Activated T-helper 1 cell treated with anti-CD3 and anti-CD28 coated beads, Interleukin-12 subunit alpha, Interleukin-12 subunit beta, Interleukin-2, Interleukin-4 antibody, amounts not matched to agents 30 ng/mL and 10 ng/mL and 1 ng/mL, durations not matched to agents 14 hours and 24 hours and 36 hours (primary cell): Measurements from ENCODE around the gene NFX1. TPM values are rescaled to one million over a fixed set of nuclear protein-coding genes. Genes with fewer than 3 reads are reported as not detected.
"Not testable (repeated sequence)": the region's sequence is repeated elsewhere in the genome, so short reads cannot be mapped to it uniquely, and the experiment has no call there.

Experiments used
- DNase-seq: peaks from one replicate; pipeline ENCODE4 v3.0.0; 2021; ENCODE audit warnings: low spot score
- H3K27ac Mint-ChIP-seq: one replicate; pipeline ENCODE4 v1.8.0; 2021; ENCODE audit warnings: mild to moderate bottlenecking, mixed read lengths
- H3K27me3 Mint-ChIP-seq: one replicate; pipeline ENCODE4 v1.8.0; 2022; ENCODE audit warnings: mild to moderate bottlenecking, moderate library complexity, mixed read lengths; ENCODE audit not compliant: insufficient read depth
- H3K36me3 Mint-ChIP-seq: one replicate; pipeline ENCODE4 v1.8.0; 2021; ENCODE audit warnings: low read depth, mixed read lengths
- H3K4me1 Mint-ChIP-seq: one replicate; pipeline ENCODE4 v1.8.0; 2021; ENCODE audit warnings: low read depth, mixed read lengths
- H3K4me3 Mint-ChIP-seq: one replicate; pipeline ENCODE4 v1.8.0; 2021; ENCODE audit warnings: mild to moderate bottlenecking, moderate library complexity, mixed read lengths
- H3K9me3 Mint-ChIP-seq: one replicate; pipeline ENCODE4 v1.8.0; 2021; ENCODE audit warnings: mixed read lengths
- intact Hi-C: fragments of 100-400 bp; cut with micrococcal nuclease; formaldehyde crosslinking; loops from one replicate; pipeline ENCODE4 v1.15.1; 2024
- total RNA-seq: library from RNA; stranded (reverse); gene quantifications from 2 replicates; pipeline ENCODE4 v1.2.3, GENCODE V29; 2022

Gene NFX1
- total RNA-seq, 1 donor from 2014 or later = 37.6 TPM

- Mint-ChIP-seq H3K9me3 (no peaks in the 10 kb centered on the region), H3K36me3 (peaks cover 56% of the 10 kb centered on the region), H3K4me3 (peak overlapping the region; percentile 49), H3K27ac (peak overlapping the region; percentile 89), H3K27me3 (no peaks in the 10 kb centered on the region), H3K4me1 (peaks cover 83% of the 10 kb centered on the region)
- intact Hi-C loops = loop anchor here (1.0 kb wide), 1 partner anchor 11 kb away; no protein-coding TSS in a partner anchor
- no peak for DNase-seq
These were observed 5.3 kb downstream of the NFX1 start for GRCh38 chr9:33295571-33295970.

GRCh38 chr9:33297432-33297831 lies 7.1 kb downstream of the NFX1 start:
- peak overlapping the region; percentile 9 for H3K4me3 Mint-ChIP-seq

GRCh38 chr9:33300546-33300945 lies 10.2 kb downstream of the NFX1 start:
- H3K4me1 Mint-ChIP-seq = peaks cover 40% of the 10 kb centered on the region
- H3K27me3 Mint-ChIP-seq = no peaks in the 10 kb centered on the region
- no peak overlapping the region for H3K4me3 Mint-ChIP-seq
- peaks cover 45% of the 10 kb centered on the region for H3K36me3 Mint-ChIP-seq
- DNase-seq = no peak
- intact Hi-C loops = loop anchor here (10.0 kb wide), 1 partner anchor 1024 kb away; the partner anchor contains the start of genes KIF24 and NUDT2
- peak overlapping the region; percentile 13 for H3K27ac Mint-ChIP-seq
- H3K9me3 Mint-ChIP-seq = no peaks in the 10 kb centered on the region

More at GRCh38 chr9:33297432-33297831, 7.1 kb downstream of the NFX1 start:
- no peaks in the 10 kb centered on the region for H3K27me3 Mint-ChIP-seq
- H3K9me3 Mint-ChIP-seq = no peaks in the 10 kb centered on the region
- peaks cover 68% of the 10 kb centered on the region for H3K4me1 Mint-ChIP-seq
- peaks cover 54% of the 10 kb centered on the region for H3K36me3 Mint-ChIP-seq
- DNase-seq = no peak
- peak overlapping the region; percentile 67 for H3K27ac Mint-ChIP-seq
- intact Hi-C loops = no loop called here

GRCh38 chr9:33304362-33304761 lies 14.0 kb downstream of the NFX1 start:
- intact Hi-C loops = loop anchor here (10.0 kb wide), 1 partner anchor 1020 kb away; the partner anchor contains the start of genes KIF24 and NUDT2
- Mint-ChIP-seq H3K36me3 (peaks cover 25% of the 10 kb centered on the region), H3K27ac (no peak overlapping the region), H3K27me3 (no peaks in the 10 kb centered on the region), H3K4me1 (peaks cover 2% of the 10 kb centered on the region), H3K4me3 (no peak overlapping the region), H3K9me3 (no peaks in the 10 kb centered on the region)
- no peak for DNase-seq

GRCh38 chr9:33306037-33306436 lies 15.7 kb downstream of the NFX1 start:
- Mint-ChIP-seq H3K4me3 (no peak overlapping the region), H3K27me3 (no peaks in the 10 kb centered on the region), H3K36me3 (peaks cover 27% of the 10 kb centered on the region), H3K27ac (no peak overlapping the region), H3K4me1 (peaks cover 9% of the 10 kb centered on the region), H3K9me3 (no peaks in the 10 kb centered on the region)
- intact Hi-C loops = loop anchor here (1.0 to 10.0 kb wide), 7 partner anchors 11 to 1019 kb away; partner anchors contain the start of genes B4GALT1, CHMP5, KIF24 and NFX1
- DNase-seq = peak; percentile 42

- no peak for DNase-seq
- Mint-ChIP-seq H3K36me3 (peaks cover 33% of the 10 kb centered on the region), H3K4me1 (peaks cover 14% of the 10 kb centered on the region), H3K4me3 (peak overlapping the region; percentile 13), H3K27ac (peak overlapping the region; percentile 25), H3K27me3 (no peaks in the 10 kb centered on the region), H3K9me3 (no peaks in the 10 kb centered on the region)
- intact Hi-C loops = loop anchor here (2.0 to 10.0 kb wide), 3 partner anchors 14 to 1018 kb away; partner anchors contain the start of genes B4GALT1, KIF24 and NUDT2
These were observed 16.8 kb downstream of the NFX1 start for GRCh38 chr9:33307067-33307466.

- Mint-ChIP-seq H3K27me3 (no peaks in the 10 kb centered on the region), H3K9me3 (no peaks in the 10 kb centered on the region), H3K4me1 (peaks cover 17% of the 10 kb centered on the region), H3K36me3 (peaks cover 40% of the 10 kb centered on the region), H3K27ac (no peak overlapping the region), H3K4me3 (no peak overlapping the region)
- intact Hi-C loops = loop anchor here (5.0 to 10.0 kb wide), 2 partner anchors 143 to 1015 kb away; partner anchors contain the start of genes B4GALT1, KIF24 and NUDT2
- no peak for DNase-seq
These were observed 19.6 kb downstream of the NFX1 start for GRCh38 chr9:33309903-33310302.

GRCh38 chr9:33310748-33311147 lies 20.4 kb downstream of the NFX1 start:
- no peak overlapping the region for H3K4me3 Mint-ChIP-seq
- intact Hi-C loops = no loop called here
- H3K4me1 Mint-ChIP-seq = peaks cover 17% of the 10 kb centered on the region
- DNase-seq = no peak
- H3K27ac Mint-ChIP-seq = peak overlapping the region; percentile 26
- no peaks in the 10 kb centered on the region for H3K9me3 Mint-ChIP-seq
- H3K36me3 Mint-ChIP-seq = peaks cover 45% of the 10 kb centered on the region
- no peaks in the 10 kb centered on the region for H3K27me3 Mint-ChIP-seq

- Mint-ChIP-seq H3K36me3 (peaks cover 51% of the 10 kb centered on the region), H3K4me3 (no peak overlapping the region), H3K9me3 (no peaks in the 10 kb centered on the region), H3K27me3 (no peaks in the 10 kb centered on the region), H3K4me1 (peaks cover 17% of the 10 kb centered on the region), H3K27ac (peak overlapping the region; percentile 55)
- intact Hi-C loops = no loop called here
- no peak for DNase-seq
These were observed 21.6 kb downstream of the NFX1 start for GRCh38 chr9:33311953-33312352.

- H3K27me3 Mint-ChIP-seq = no peaks in the 10 kb centered on the region
- H3K27ac Mint-ChIP-seq = no peak overlapping the region
- H3K36me3 Mint-ChIP-seq = peaks cover 56% of the 10 kb centered on the region
- intact Hi-C loops = no loop called here
- DNase-seq = no peak
- H3K4me3 Mint-ChIP-seq = no peak overlapping the region
- H3K4me1 Mint-ChIP-seq = peaks cover 15% of the 10 kb centered on the region
- no peaks in the 10 kb centered on the region for H3K9me3 Mint-ChIP-seq
These were observed 25.1 kb downstream of the NFX1 start for GRCh38 chr9:33315371-33315770.

- H3K4me3 Mint-ChIP-seq, H3K27ac Mint-ChIP-seq, intact Hi-C loops, DNase-seq, H3K9me3 Mint-ChIP-seq, H3K27me3 Mint-ChIP-seq: not testable (repeated sequence)
- Mint-ChIP-seq H3K4me1 (peaks cover 15% of the 10 kb centered on the region), H3K36me3 (peaks cover 49% of the 10 kb centered on the region)
These were observed 26.8 kb downstream of the NFX1 start for GRCh38 chr9:33317136-33317535.

- Mint-ChIP-seq H3K27me3 (no peaks in the 10 kb centered on the region), H3K9me3 (no peaks in the 10 kb centered on the region), H3K4me3 (no peak overlapping the region), H3K36me3 (peaks cover 50% of the 10 kb centered on the region), H3K27ac (no peak overlapping the region), H3K4me1 (peaks cover 13% of the 10 kb centered on the region)
- intact Hi-C loops = no loop called here
- DNase-seq = no peak
These were observed 27.9 kb downstream of the NFX1 start for GRCh38 chr9:33318225-33318624.

GRCh38 chr9:33318781-33319180 lies 28.5 kb downstream of the NFX1 start:
- Mint-ChIP-seq H3K36me3 (peaks cover 45% of the 10 kb centered on the region), H3K27me3 (no peaks in the 10 kb centered on the region), H3K4me3 (no peak overlapping the region)

GRCh38 chr9:33320230-33320567 lies 29.9 kb downstream of the NFX1 start:
- Mint-ChIP-seq H3K4me1 (peaks cover 13% of the 10 kb centered on the region), H3K9me3 (no peaks in the 10 kb centered on the region), H3K27ac (peak overlapping the region; percentile 53), H3K4me3 (no peak overlapping the region), H3K27me3 (no peaks in the 10 kb centered on the region), H3K36me3 (peaks cover 52% of the 10 kb centered on the region)
- no peak for DNase-seq
- intact Hi-C loops = loop anchor here (1.0 to 2.0 kb wide), 2 partner anchors 13 to 30 kb away; partner anchors contain the start of gene NFX1

More at GRCh38 chr9:33318781-33319180, 28.5 kb downstream of the NFX1 start:
- Mint-ChIP-seq H3K9me3 (no peaks in the 10 kb centered on the region), H3K4me1 (peaks cover 13% of the 10 kb centered on the region), H3K27ac (no peak overlapping the region)
- no peak for DNase-seq
- intact Hi-C loops = no loop called here
